SJSA1 (cell line): ENCODE data around the gene OR4D5. TPM values are rescaled to one million over a fixed set of nuclear protein-coding genes. Genes with fewer than 3 reads are reported as not detected.

Experiments used
- DNase-seq, 2 experiments: peaks; one replicate each; pipeline ENCODE4 v3.0.0-alpha.2; 2015 to 2020; ENCODE audit warnings: low spot score in 2 of 2, low read depth in 1 of 2
- H3K27ac ChIP-seq: fragments of 250-450 bp; sonication (Bioruptor Pico); 2 replicates; pipeline ENCODE4 v1.5.1; 2020; ENCODE audit warnings: mild to moderate bottlenecking, moderate library complexity
- H3K27me3 ChIP-seq: fragments of 250-450 bp; sonication (Bioruptor Pico); replicated peaks from 2 replicates; pipeline ENCODE4 v1.5.1; 2020; ENCODE audit warnings: mild to moderate bottlenecking, moderate library complexity
- H3K36me3 ChIP-seq: fragments of 250-450 bp; sonication (Bioruptor Pico); 2 replicates; pipeline ENCODE4 v1.5.1; 2020; ENCODE audit warnings: mild to moderate bottlenecking
- H3K4me1 ChIP-seq: fragments of 250-450 bp; sonication (Bioruptor Pico); replicated peaks from 2 replicates; pipeline ENCODE4 v1.6.1; 2021; ENCODE audit warnings: mild to moderate bottlenecking
- H3K4me3 ChIP-seq: fragments of 250-450 bp; sonication (Bioruptor Pico); 2 replicates; pipeline ENCODE4 v1.5.1; 2020; ENCODE audit warnings: mild to moderate bottlenecking
- H3K9me3 ChIP-seq: fragments of 250-450 bp; sonication (Bioruptor Pico); replicated peaks from 2 replicates; pipeline ENCODE4 v1.5.1; 2020; ENCODE audit warnings: mild to moderate bottlenecking
- total RNA-seq: library from RNA; depleted of rRNA; stranded (reverse); fragments of >200 nt; shearing (Covaris generic); gene quantifications from 2 replicates; pipeline ENCODE4 v1.2.3, GENCODE V29; 2014; rRNA removed

OR4D5 gene
- total RNA-seq = not detected in 2 replicates

GRCh38 chr11:123939317-123939716, at the start of gene OR4D5:
Gene OR4D5 (plus strand): TSS chr11:123939617. CDS start chr11:123939617, 0 bp downstream.
- H3K4me3 ChIP-seq = no peak within 1 kb of the TSS
- DNase-seq = no peak
- no peaks in the 10 kb centered on the region for H3K27me3 ChIP-seq
- H3K9me3 ChIP-seq = no peaks in the 10 kb centered on the region
- no peaks in the 10 kb centered on the region for H3K4me1 ChIP-seq
- no peaks in the 10 kb centered on the region for H3K36me3 ChIP-seq
- no peak within 1 kb of the TSS for H3K27ac ChIP-seq

GRCh38 chr11:123892031-123892430, 47.4 kb upstream of the OR4D5 start:
- no peaks in the 10 kb centered on the region for H3K27me3 ChIP-seq
- DNase-seq = no peak
- no peak overlapping the region for H3K4me3 ChIP-seq
- H3K36me3 ChIP-seq = no peaks in the 10 kb centered on the region
- H3K9me3 ChIP-seq = no peaks in the 10 kb centered on the region
- no peaks in the 10 kb centered on the region for H3K4me1 ChIP-seq
- no peak overlapping the region for H3K27ac ChIP-seq

GRCh38 chr11:123899792-123900191, 39.6 kb upstream of the OR4D5 start:
- H3K4me1 ChIP-seq = no peaks in the 10 kb centered on the region
- H3K9me3 ChIP-seq = no peaks in the 10 kb centered on the region
- no peak overlapping the region for H3K4me3 ChIP-seq
- H3K27me3 ChIP-seq = no peaks in the 10 kb centered on the region
- DNase-seq = no peak
- no peak overlapping the region for H3K27ac ChIP-seq
- no peaks in the 10 kb centered on the region for H3K36me3 ChIP-seq

GRCh38 chr11:123901867-123902266, 37.5 kb upstream of the OR4D5 start, which contains the start of gene OR8D4:
Gene OR8D4 (plus strand): TSS chr11:123902167. CDS start chr11:123906432, 4,265 bp downstream.
- Histone ChIP-seq H3K36me3 (no peaks in the 10 kb centered on the region), H3K27me3 (no peaks in the 10 kb centered on the region), H3K9me3 (no peaks in the 10 kb centered on the region), H3K4me3 (no peak within 1 kb of the TSS), H3K27ac (no peak within 1 kb of the TSS), H3K4me1 (no peaks in the 10 kb centered on the region)
- no peak for DNase-seq

GRCh38 chr11:123903932-123904331, 35.5 kb upstream of the OR4D5 start:
- DNase-seq = no peak
- Histone ChIP-seq H3K4me1 (no peaks in the 10 kb centered on the region), H3K4me3 (no peak overlapping the region), H3K36me3 (no peaks in the 10 kb centered on the region), H3K27me3 (no peaks in the 10 kb centered on the region), H3K27ac (no peak overlapping the region), H3K9me3 (no peaks in the 10 kb centered on the region)

GRCh38 chr11:123904932-123905331, 34.5 kb upstream of the OR4D5 start:
- no peaks in the 10 kb centered on the region for H3K27me3 ChIP-seq
- H3K27ac ChIP-seq = no peak overlapping the region
- H3K4me1 ChIP-seq = no peaks in the 10 kb centered on the region
- H3K9me3 ChIP-seq = no peaks in the 10 kb centered on the region
- no peak for DNase-seq
- H3K4me3 ChIP-seq = no peak overlapping the region
- H3K36me3 ChIP-seq = no peaks in the 10 kb centered on the region

- no peaks in the 10 kb centered on the region for H3K36me3 ChIP-seq
- DNase-seq = no peak
- no peaks in the 10 kb centered on the region for H3K9me3 ChIP-seq
- no peaks in the 10 kb centered on the region for H3K4me1 ChIP-seq
- no peak overlapping the region for H3K4me3 ChIP-seq
- no peak overlapping the region for H3K27ac ChIP-seq
- H3K27me3 ChIP-seq = no peaks in the 10 kb centered on the region
Observed at GRCh38 chr11:123905826-123906225, 33.6 kb upstream of the OR4D5 start.

- no peak for DNase-seq
- Histone ChIP-seq H3K27ac (no peak overlapping the region), H3K4me3 (no peak overlapping the region), H3K4me1 (no peaks in the 10 kb centered on the region), H3K9me3 (no peaks in the 10 kb centered on the region), H3K36me3 (no peaks in the 10 kb centered on the region), H3K27me3 (no peaks in the 10 kb centered on the region)
Observed at GRCh38 chr11:123920943-123921342, 18.5 kb upstream of the OR4D5 start.

- no peaks in the 10 kb centered on the region for H3K9me3 ChIP-seq
- H3K4me3 ChIP-seq = no peak overlapping the region
- DNase-seq = no peak
- no peaks in the 10 kb centered on the region for H3K36me3 ChIP-seq
- no peak overlapping the region for H3K27ac ChIP-seq
- no peaks in the 10 kb centered on the region for H3K4me1 ChIP-seq
- H3K27me3 ChIP-seq = no peaks in the 10 kb centered on the region
Observed at GRCh38 chr11:123924027-123924426, 15.4 kb upstream of the OR4D5 start.

GRCh38 chr11:123942413-123942812, 3.0 kb downstream of the OR4D5 start:
- no peaks in the 10 kb centered on the region for H3K27me3 ChIP-seq
- no peaks in the 10 kb centered on the region for H3K4me1 ChIP-seq
- H3K9me3 ChIP-seq = no peaks in the 10 kb centered on the region
- H3K36me3 ChIP-seq = no peaks in the 10 kb centered on the region
- no peak overlapping the region for H3K4me3 ChIP-seq
- H3K27ac ChIP-seq = no peak overlapping the region
- no peak for DNase-seq

- Histone ChIP-seq H3K9me3 (no peaks in the 10 kb centered on the region), H3K27me3 (no peaks in the 10 kb centered on the region), H3K36me3 (no peaks in the 10 kb centered on the region), H3K4me3 (no peak within 1 kb of the TSS), H3K27ac (no peak within 1 kb of the TSS), H3K4me1 (no peaks in the 10 kb centered on the region)
- DNase-seq = no peak
Observed at GRCh38 chr11:123943738-123944137, 4.3 kb downstream of the OR4D5 start, which contains the start of gene OR6T1. Gene OR6T1 (minus strand): TSS chr11:123943838. CDS start chr11:123943838, 0 bp downstream.

GRCh38 chr11:123945132-123945531, 5.7 kb downstream of the OR4D5 start:
- no peak for DNase-seq
- Histone ChIP-seq H3K4me3 (no peak overlapping the region), H3K36me3 (no peaks in the 10 kb centered on the region), H3K4me1 (no peaks in the 10 kb centered on the region), H3K9me3 (no peaks in the 10 kb centered on the region), H3K27me3 (no peaks in the 10 kb centered on the region), H3K27ac (no peak overlapping the region)

- Histone ChIP-seq H3K27ac (no peak overlapping the region), H3K9me3 (no peaks in the 10 kb centered on the region), H3K4me3 (no peak overlapping the region), H3K27me3 (no peaks in the 10 kb centered on the region), H3K4me1 (no peaks in the 10 kb centered on the region), H3K36me3 (no peaks in the 10 kb centered on the region)
- no peak for DNase-seq
Observed at GRCh38 chr11:123956752-123957151, 17.3 kb downstream of the OR4D5 start.

- no peaks in the 10 kb centered on the region for H3K9me3 ChIP-seq
- H3K4me3 ChIP-seq = no peak overlapping the region
- no peaks in the 10 kb centered on the region for H3K27me3 ChIP-seq
- H3K36me3 ChIP-seq = no peaks in the 10 kb centered on the region
- peaks cover 15% of the 10 kb centered on the region for H3K4me1 ChIP-seq
- H3K27ac ChIP-seq = peak overlapping the region; percentile 51
- peak in 1 of 2 experiments; percentile 42 for DNase-seq
Observed at GRCh38 chr11:123973816-123974215, 34.4 kb downstream of the OR4D5 start.
